Panc1 (cell line): ENCODE data around the gene GRIK4.

Source experiments
- CTCF ChIP-seq: fragments of 450-650 bp; IDR thresholded peaks from 2 replicates; pipeline ENCODE4 v1.5.1; 2017; ENCODE audit warnings: mild to moderate bottlenecking
- POLR2AphosphoS5 ChIP-seq: IDR thresholded peaks from 2 replicates; pipeline ENCODE4 v1.6.1; 2012; ENCODE audit warnings: mild to moderate bottlenecking, low read depth, low read length, moderate library complexity
- REST ChIP-seq, 2 experiments: IDR thresholded peaks; 2 replicates each; pipeline ENCODE4 v1.6.1; 2011 to 2012; ENCODE audit warnings: low read depth in 2 of 2, control low read depth in 1 of 2, low read length in 1 of 2, mild to moderate bottlenecking in 1 of 2, moderate library complexity in 1 of 2; ENCODE audit not compliant: insufficient read depth in 1 of 2
- SIN3A ChIP-seq: IDR thresholded peaks from 2 replicates; pipeline ENCODE4 v1.6.1; 2012; ENCODE audit warnings: low read depth, mild to moderate bottlenecking, low read length, moderate library complexity, borderline replicate concordance; ENCODE audit not compliant: insufficient read depth
- TCF7L2 ChIP-seq: IDR thresholded peaks from 2 replicates; pipeline ENCODE4 v1.6.1; 2011; ENCODE audit warnings: mild to moderate bottlenecking, low read depth, low read length, inconsistent platforms

GRCh38 chr11:120646206-120646605 lies 134.7 kb downstream of the GRIK4 start:
- TF ChIP-seq CTCF (no peak), POLR2AphosphoS5 (no peak), SIN3A (no peak), REST (IDR thresholded peaks at IDR 0.05; ENCODE audit: insufficient read depth in 1 of 2, low read depth in 2 of 2, low read length in 1 of 2) (no peak), TCF7L2 (no peak)
